HCT116 (cell line): ENCODE measurements around the gene ATP6V1G1.

Experiments used
- CEBPB ChIP-seq: IDR thresholded peaks from 2 replicates; pipeline ENCODE4 v1.6.1; 2012; ENCODE audit warnings: low read depth
- CTCF ChIP-seq, 3 experiments: fragments of 200-600 bp in 1 of 3; sonication (generic) in 1 of 3; IDR thresholded peaks in 2 of 3; conservative IDR thresholded peaks in 1 of 3; 2 replicates each; pipeline ENCODE4 v1.5.1; 2012 to 2017; ENCODE audit warnings: low read depth in 2 of 3, low read length in 2 of 3, antibody characterized with exemption in 1 of 3, borderline replicate concordance in 1 of 3, control low read depth in 1 of 3, mild to moderate bottlenecking in 1 of 3, mixed read lengths in 1 of 3, mixed run types in 1 of 3, moderate library complexity in 1 of 3; ENCODE audit not compliant: insufficient read depth in 1 of 3
- EZH2 ChIP-seq: fragments of 200-600 bp; sonication (generic); IDR thresholded peaks from 2 replicates; pipeline ENCODE4 v1.6.1; 2017; ENCODE audit warnings: antibody characterized with exemption, mixed run types
- EZH2phosphoT487 ChIP-seq: fragments of 200-600 bp; IDR thresholded peaks from 2 replicates; pipeline ENCODE4 v1.6.1; 2018; ENCODE audit warnings: antibody characterized with exemption, borderline replicate concordance
- POLR2A ChIP-seq: IDR thresholded peaks from 2 replicates; pipeline ENCODE4 v1.7.0; 2011; ENCODE audit warnings: borderline replicate concordance; ENCODE audit not compliant: insufficient read depth, insufficient read length; ENCODE audit errors: extremely low read depth
- SP1 ChIP-seq: IDR thresholded peaks from 2 replicates; pipeline ENCODE4 v1.6.1; 2012; ENCODE audit warnings: low read depth
- ZNF274 ChIP-seq: fragments of 200-500 bp; sonication (Bioruptor generic); IDR thresholded peaks from 2 replicates; pipeline ENCODE4 v1.6.1; 2014; ENCODE audit warnings: mild to moderate bottlenecking, low read depth, low read length, inconsistent platforms
- TF ChIP-seq, protein P1 (sequence below): IDR thresholded peaks from 2 replicates; pipeline ENCODE4 v1.6.1; 2012
- TF ChIP-seq, protein P2 (sequence below): IDR thresholded peaks from 2 replicates; pipeline ENCODE4 v1.6.1; 2012

GRCh38 chr9:114570742-114571141, 16.8 kb upstream of the ATP6V1G1 start:
- TF ChIP-seq CTCF (IDR thresholded peaks at IDR 0.05 in 2 of 3, conservative IDR thresholded peaks at IDR 0.05 in 1 of 3; ENCODE audit: borderline replicate concordance in 1 of 3, insufficient read depth in 1 of 3, low read depth in 2 of 3, low read length in 2 of 3) (no peak), SP1 (no peak), ZNF274 (no peak), EZH2 (no peak), EZH2phosphoT487 (no peak), CEBPB (no peak), POLR2A (no peak)
- TF ChIP-seq, protein P1, sequence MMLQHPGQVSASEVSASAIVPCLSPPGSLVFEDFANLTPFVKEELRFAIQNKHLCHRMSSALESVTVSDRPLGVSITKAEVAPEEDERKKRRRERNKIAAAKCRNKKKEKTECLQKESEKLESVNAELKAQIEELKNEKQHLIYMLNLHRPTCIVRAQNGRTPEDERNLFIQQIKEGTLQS, result no peak
- TF ChIP-seq, protein P2, sequence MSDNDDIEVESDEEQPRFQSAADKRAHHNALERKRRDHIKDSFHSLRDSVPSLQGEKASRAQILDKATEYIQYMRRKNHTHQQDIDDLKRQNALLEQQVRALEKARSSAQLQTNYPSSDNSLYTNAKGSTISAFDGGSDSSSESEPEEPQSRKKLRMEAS, result no peak
